Activated gamma-delta T cell (primary cell): ENCODE data around the gene ANKH.
"Not testable (repeated sequence)": the region's sequence is repeated elsewhere in the genome, so short reads cannot be mapped to it uniquely, and the experiment has no call there.

Experiments used
- DNase-seq: peaks from one replicate; lab custom pipeline; 2025; lab: John Stamatoyannopoulos, UW
- total RNA-seq, 2 donors: gene quantifications; one replicate each; lab custom pipeline; 2026; lab: John Stamatoyannopoulos, UW

The ANKH gene
- total RNA-seq, result 100 to 106 reads per million in 2 donors

GRCh38 chr5:14871214-14872069 is at the start of gene ANKH:
TSS of gene ANKH (minus strand) at chr5:14871778. CDS start at chr5:14871447, 331 bp downstream.
- DNase-seq, result peak; percentile 74

- DNase-seq, result no peak
Measured at GRCh38 chr5:14920121-14920520, 48.5 kb upstream of the ANKH start.

GRCh38 chr5:14919106-14919505 is 47.5 kb upstream of the ANKH start:
- DNase-seq, result not testable (repeated sequence)

- DNase-seq, result no peak
Measured at GRCh38 chr5:14917719-14918118, 46.1 kb upstream of the ANKH start.

- no peak for DNase-seq
Measured at GRCh38 chr5:14915291-14915952, 43.8 kb upstream of the ANKH start.

- no peak for DNase-seq
Measured at GRCh38 chr5:14914623-14915260, 43.2 kb upstream of the ANKH start.

GRCh38 chr5:14914193-14914592 is 42.6 kb upstream of the ANKH start:
- DNase-seq, result no peak

GRCh38 chr5:14913096-14913495 is 41.5 kb upstream of the ANKH start:
- DNase-seq, result no peak

GRCh38 chr5:14912206-14912605 is 40.6 kb upstream of the ANKH start:
- no peak for DNase-seq

- DNase-seq, result no peak
Measured at GRCh38 chr5:14909369-14909768, 37.8 kb upstream of the ANKH start.

GRCh38 chr5:14908172-14908571 is 36.6 kb upstream of the ANKH start:
- DNase-seq, result no peak

- no peak for DNase-seq
Measured at GRCh38 chr5:14906628-14907027, 35.0 kb upstream of the ANKH start.

GRCh38 chr5:14902826-14903560 is 31.4 kb upstream of the ANKH start:
- no peak for DNase-seq

- no peak for DNase-seq
Measured at GRCh38 chr5:14901462-14902051, 30.0 kb upstream of the ANKH start.

GRCh38 chr5:14900693-14901461 is 29.3 kb upstream of the ANKH start:
- no peak for DNase-seq

GRCh38 chr5:14896131-14896530 is 24.6 kb upstream of the ANKH start:
- no peak for DNase-seq

- no peak for DNase-seq
Measured at GRCh38 chr5:14895301-14895700, 23.7 kb upstream of the ANKH start.

- DNase-seq, result no peak
Measured at GRCh38 chr5:14894748-14895147, 23.2 kb upstream of the ANKH start.

GRCh38 chr5:14893381-14893780 is 21.8 kb upstream of the ANKH start:
- DNase-seq, result no peak

GRCh38 chr5:14890846-14891245 is 19.3 kb upstream of the ANKH start:
- DNase-seq, result no peak

- no peak for DNase-seq
Measured at GRCh38 chr5:14884062-14884612, 12.6 kb upstream of the ANKH start.
